ENCODE data around the gene RAD51B. TPM values are rescaled to one million over a fixed set of nuclear protein-coding genes. Genes with fewer than 3 reads are reported as not detected.

RAD51B gene
- total RNA-seq, 4 donors from 2014 or later = 12.6 to 26.4 (median 16.7) TPM

- DNase-seq (ENCODE audit: low spot score in 2 of 2) = no peak
- H3K4me3 ChIP-seq = no peak overlapping the region
- H3K27me3 ChIP-seq = no peaks in the 10 kb centered on the region
- peaks cover 0 to 16% (median 0%) of the 10 kb centered on the region in 4 donors for H3K4me1 ChIP-seq
- H3K36me3 ChIP-seq = no peaks in the 10 kb centered on the region
- H3K27ac ChIP-seq = no peak overlapping the region
- 92 to 96% methylated on average over 3 of the region's 3 CpGs for WGBS, 2 donors
- TF ChIP-seq EP300 (IDR thresholded peaks at IDR 0.05) = no peak
- no peak for TF ChIP-seq CTCF (IDR thresholded peaks at IDR 0.05)
- no peak for TF ChIP-seq POLR2A (IDR thresholded peaks at IDR 0.05)
- no peaks in the 10 kb centered on the region for H3K9me3 ChIP-seq
Observed at GRCh38 chr14:68082698-68083291, 263.2 kb downstream of the RAD51B start.

- Histone ChIP-seq H3K4me1 (peaks cover 0 to 30% (median 2%) of the 10 kb centered on the region in 4 donors), H3K36me3 (no peaks in the 10 kb centered on the region), H3K4me3 (no peak overlapping the region), H3K27me3 (no peaks in the 10 kb centered on the region), H3K9me3 (no peaks in the 10 kb centered on the region), H3K27ac (no peak overlapping the region)
- no peak for DNase-seq (ENCODE audit: low spot score in 2 of 2)
- TF ChIP-seq POLR2A (IDR thresholded peaks at IDR 0.05) (no peak), CTCF (IDR thresholded peaks at IDR 0.05) (no peak), EP300 (IDR thresholded peaks at IDR 0.05) (no peak)
Observed at GRCh38 chr14:68084256-68084655, 264.7 kb downstream of the RAD51B start.

- Histone ChIP-seq H3K4me3 (no peak overlapping the region), H3K27me3 (no peaks in the 10 kb centered on the region), H3K9me3 (no peaks in the 10 kb centered on the region), H3K27ac (peak overlapping the region in 1 of 4 donors; percentile 41), H3K4me1 (peaks cover 0 to 32% (median 2%) of the 10 kb centered on the region in 4 donors), H3K36me3 (no peaks in the 10 kb centered on the region)
- no peak for TF ChIP-seq POLR2A (IDR thresholded peaks at IDR 0.05)
- TF ChIP-seq CTCF (IDR thresholded peaks at IDR 0.05) = peak in 1 of 5 experiments; percentile 14
- peak in 1 of 2 donors; percentile 60 for TF ChIP-seq EP300 (IDR thresholded peaks at IDR 0.05)
- no peak for DNase-seq (ENCODE audit: low spot score in 2 of 2)
- 42 to 49% methylated on average over 8 of the region's 8 CpGs for WGBS, 2 donors
Observed at GRCh38 chr14:68085742-68086141, 266.2 kb downstream of the RAD51B start.

- H3K27ac ChIP-seq = no peak overlapping the region
- peaks cover 0 to 32% (median 2%) of the 10 kb centered on the region in 4 donors for H3K4me1 ChIP-seq
- 45 to 59% methylated on average over 5 of the region's 5 CpGs for whole genome bisulfite sequencing, 2 donors
- TF ChIP-seq POLR2A (IDR thresholded peaks at IDR 0.05) = no peak
- no peaks in the 10 kb centered on the region for H3K36me3 ChIP-seq
- peaks cover 0 to 4% (median 0%) of the 10 kb centered on the region in 4 donors for H3K9me3 ChIP-seq
- no peak for DNase-seq (ENCODE audit: low spot score in 2 of 2)
- no peak overlapping the region for H3K4me3 ChIP-seq
- H3K27me3 ChIP-seq = no peaks in the 10 kb centered on the region
Observed at GRCh38 chr14:68088451-68088854, 268.9 kb downstream of the RAD51B start.

- 50 to 58% methylated on average over 5 of the region's 5 CpGs for WGBS, 2 donors
- Histone ChIP-seq H3K27ac (no peak overlapping the region), H3K27me3 (no peaks in the 10 kb centered on the region), H3K4me1 (peaks cover 0 to 32% (median 2%) of the 10 kb centered on the region in 4 donors), H3K4me3 (no peak overlapping the region), H3K9me3 (peaks cover 0 to 4% (median 0%) of the 10 kb centered on the region in 4 donors), H3K36me3 (no peaks in the 10 kb centered on the region)
- no peak for DNase-seq (ENCODE audit: low spot score in 2 of 2)
- TF ChIP-seq POLR2A (IDR thresholded peaks at IDR 0.05) (no peak), EP300 (IDR thresholded peaks at IDR 0.05) (no peak), CTCF (IDR thresholded peaks at IDR 0.05) (no peak)
Observed at GRCh38 chr14:68089146-68089731, 269.7 kb downstream of the RAD51B start.

All from tibial nerve (tissue), 4 donors.